Naive thymus-derived CD8-positive, alpha-beta T cell (primary cell): Measurements from ENCODE around the gene HAP1. TPM values are rescaled to one million over a fixed set of nuclear protein-coding genes. Genes with fewer than 3 reads are reported as not detected.
"Not testable (repeated sequence)": the region's sequence is repeated elsewhere in the genome, so short reads cannot be mapped to it uniquely, and the experiment has no call there.

ENCODE experiments used
- ATAC-seq, 2 donors: fragments of 150-1000 bp; cut with Tn5 transposase in 1 of 2; sonication (Bioruptor Pico), chemical (Tn5 transposase) in 1 of 2; 1 replicate in 1 of 2; 2 replicates in 1 of 2; pipeline ENCODE4 v1.10.0; 2021; ENCODE audit warnings: mild to moderate bottlenecking in 2 of 2, moderate library complexity in 2 of 2
- POLR2A ChIA-PET: fragments of 350-600 bp; sonication (Branson Sonifier 250); formaldehyde crosslinking; loops from one replicate; lab custom pipeline; 2021; ENCODE audit warnings: antibody characterized with exemption; lab: Charles Lee
- DNase-seq, 10 donors: peaks; one replicate each; pipeline versions ENCODE4 v3.0.0 to v3.0.0-alpha.2; 2020 to 2022
- H3K27ac Mint-ChIP-seq, 10 donors: one replicate each; pipeline ENCODE4 v1.8.0; 2020 to 2022; ENCODE audit warnings: mild to moderate bottlenecking in 10 of 10, mixed read lengths in 10 of 10, moderate library complexity in 4 of 10, inconsistent platforms in 1 of 10
- H3K27me3 Mint-ChIP-seq, 5 donors: one replicate each; pipeline ENCODE4 v1.8.0; 2021 to 2022; ENCODE audit warnings: mixed read lengths in 5 of 5
- H3K36me3 Mint-ChIP-seq, 3 donors: one replicate each; pipeline ENCODE4 v1.8.0; 2020 to 2022; ENCODE audit warnings: mixed read lengths in 3 of 3, mild to moderate bottlenecking in 2 of 3, inconsistent platforms in 1 of 3
- H3K4me1 Mint-ChIP-seq, 4 donors: one replicate each; pipeline ENCODE4 v1.8.0; 2021 to 2022; ENCODE audit warnings: mixed read lengths in 4 of 4
- H3K4me3 Mint-ChIP-seq, 10 donors: one replicate each; pipeline ENCODE4 v1.8.0; 2020 to 2022; ENCODE audit warnings: mild to moderate bottlenecking in 10 of 10, mixed read lengths in 10 of 10, moderate library complexity in 6 of 10, inconsistent platforms in 1 of 10
- H3K9me3 Mint-ChIP-seq, 9 donors: one replicate each; pipeline ENCODE4 v1.8.0; 2020 to 2022; ENCODE audit warnings: mixed read lengths in 9 of 9, mild to moderate bottlenecking in 3 of 9, inconsistent platforms in 1 of 9, moderate library complexity in 1 of 9
- polyA plus RNA-seq, 3 donors: library from polyadenylated mRNA; unstranded; fragments of 300-500 nt; fragmentation: Illumina TruSeq; gene quantifications; one replicate each; pipeline ENCODE4 v1.2.3, GENCODE V29; 2021
- total RNA-seq, 8 experiments: library from RNA in 2 of 8; stranded (reverse) in 2 of 8; gene quantifications; one replicate each; pipeline ENCODE4 v1.2.3 and lab custom pipeline; 2021 to 2026

HAP1 gene
- total and polyA plus RNA-seq, 5 experiments from 2014 or later = 0.11 TPM; not detected in 4

- Mint-ChIP-seq H3K9me3 (no peaks in the 10 kb centered on the region), H3K4me1 (peaks cover 0 to 14% (median 7%) of the 10 kb centered on the region in 4 donors), H3K27ac (peak overlapping the region in 8 of 10 donors; percentile 21 to 75 (median 48)), H3K4me3 (peak overlapping the region in 2 of 10 donors; percentile 7 to 38), H3K36me3 (no peaks in the 10 kb centered on the region), H3K27me3 (peaks cover 5 to 12% (median 7%) of the 10 kb centered on the region in 5 donors)
- ATAC-seq = peak; percentile 87 to 97
- DNase-seq = peak in 4 of 10 donors; percentile 13 to 63 (median 26)
- POLR2A ChIA-PET = interaction anchor here (1.0 to 1.2 kb wide), 2 partner anchors 28 to 29 kb away, joined by 3 to 4 read pairs; partner anchors contain the start of gene EIF1
These were observed 16.8 kb downstream of the HAP1 start for GRCh38 chr17:41717408-41718286.

DNA sequence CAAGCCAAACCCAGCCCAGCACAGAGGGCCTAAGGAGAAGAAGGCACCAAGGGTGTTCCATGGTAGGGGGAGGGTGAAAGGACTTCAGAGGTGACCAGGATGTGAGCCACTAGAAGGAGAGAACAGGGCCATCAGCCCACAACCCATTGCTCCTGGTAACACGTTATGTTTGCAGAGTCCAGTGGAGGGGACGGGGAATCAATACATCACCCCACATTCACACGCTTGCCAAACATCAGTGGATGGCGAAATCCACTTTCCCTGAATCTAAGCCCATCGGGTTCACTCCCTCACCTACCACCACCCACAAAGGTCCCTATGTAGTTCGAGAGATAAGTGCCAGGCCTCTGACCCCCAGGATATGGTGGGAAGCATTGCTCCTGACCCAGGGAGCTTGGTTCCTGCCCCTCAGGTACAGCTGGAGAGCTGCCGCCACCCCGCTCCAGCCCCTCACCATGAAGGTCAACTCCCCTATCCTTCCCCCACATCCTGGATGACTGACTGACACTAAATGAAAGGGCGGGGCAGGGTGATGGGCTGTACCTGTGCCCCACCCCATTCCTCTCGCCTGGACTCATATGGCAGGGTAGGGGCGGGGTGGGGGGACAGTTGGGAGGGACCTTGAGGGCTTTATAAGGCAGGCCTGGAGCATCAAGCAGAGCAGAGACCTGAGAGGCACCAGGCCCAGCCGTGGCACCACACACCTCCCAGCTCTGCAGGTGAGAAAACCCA, 22.6 kb downstream of the HAP1 start, which contains the start of gene GAST:
Gene GAST, plus strand, starts transcription at position 663 of the 732 bp plus-strand sequence. CDS start 3,106 bp downstream, outside the sequence.
- Mint-ChIP-seq H3K27ac (peak within 1 kb of the TSS in 1 of 10 donors; percentile 71), H3K9me3 (no peaks in the 10 kb centered on the region), H3K4me3 (peak within 1 kb of the TSS in 1 of 10 donors; percentile 18), H3K36me3 (no peaks in the 10 kb centered on the region), H3K4me1 (peaks cover 0 to under 1% (median 0%) of the 10 kb centered on the region in 4 donors), H3K27me3 (peaks cover 9 to 18% (median 11%) of the 10 kb centered on the region in 5 donors)
- POLR2A ChIA-PET = interaction anchor here (0.6 kb wide), 2 partner anchors 12 to 141 kb away, joined by 3 read pairs; no protein-coding TSS in a partner anchor
- ATAC-seq = no peak
- DNase-seq = peak in 1 of 10 donors; percentile 61

DNA sequence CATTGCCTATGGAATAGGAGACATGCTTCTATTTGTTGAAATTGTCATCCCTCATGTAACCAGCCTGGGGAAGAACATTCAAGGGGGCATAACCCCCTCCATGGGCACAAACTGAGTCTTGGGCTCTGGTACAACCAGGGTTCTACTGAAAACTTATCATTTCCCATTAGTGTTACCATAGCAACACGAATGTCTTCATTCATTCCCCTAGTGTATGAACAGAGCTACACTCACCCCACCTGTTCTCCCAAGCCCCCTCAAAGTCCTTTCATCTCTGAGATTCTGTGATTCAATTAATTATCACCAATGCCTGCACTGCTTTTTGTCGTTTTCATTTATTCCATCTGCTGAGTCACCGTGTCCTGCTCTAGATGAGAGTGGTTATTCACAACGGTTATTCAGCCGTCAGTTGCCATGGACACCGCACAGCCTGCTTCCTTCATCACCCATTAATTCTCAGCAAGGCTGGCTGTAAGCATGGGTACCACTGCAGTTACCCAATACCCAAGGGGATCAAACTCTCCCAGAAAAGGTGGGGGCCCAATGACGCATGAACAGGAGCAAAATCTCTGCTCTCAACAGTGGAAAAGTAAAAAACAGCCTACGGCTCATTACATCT, 23.9 kb downstream of the HAP1 start:
- DNase-seq (peak in 1 of 10 donors; percentile 1), ATAC-seq (no peak)
- Mint-ChIP-seq H3K27ac (no peak overlapping the region), H3K9me3 (no peaks in the 10 kb centered on the region), H3K27me3 (peaks cover 6 to 18% (median 11%) of the 10 kb centered on the region in 5 donors), H3K4me1 (peaks cover 0 to 2% (median 0%) of the 10 kb centered on the region in 4 donors), H3K36me3 (no peaks in the 10 kb centered on the region), H3K4me3 (no peak overlapping the region)
- POLR2A ChIA-PET = interaction anchor here (0.6 to 0.7 kb wide), 2 partner anchors 113 to 1593 kb away, joined by 3 to 4 read pairs; no protein-coding TSS in a partner anchor

- Mint-ChIP-seq H3K27me3 (peaks cover 9 to 15% (median 11%) of the 10 kb centered on the region in 5 donors), H3K27ac (no peak overlapping the region), H3K4me1 (peaks cover 0 to 2% (median 0%) of the 10 kb centered on the region in 4 donors), H3K36me3 (no peaks in the 10 kb centered on the region), H3K9me3 (no peaks in the 10 kb centered on the region), H3K4me3 (no peak overlapping the region)
- DNase-seq = peak in 1 of 10 donors; percentile 9
- POLR2A ChIA-PET = interaction anchor here (1.0 kb wide), 2 partner anchors 17 to 19 kb away, joined by 4 to 5 read pairs; partner anchors contain the start of gene EIF1
- ATAC-seq = no peak
These were observed 26.4 kb downstream of the HAP1 start for GRCh38 chr17:41707803-41708669.

DNA sequence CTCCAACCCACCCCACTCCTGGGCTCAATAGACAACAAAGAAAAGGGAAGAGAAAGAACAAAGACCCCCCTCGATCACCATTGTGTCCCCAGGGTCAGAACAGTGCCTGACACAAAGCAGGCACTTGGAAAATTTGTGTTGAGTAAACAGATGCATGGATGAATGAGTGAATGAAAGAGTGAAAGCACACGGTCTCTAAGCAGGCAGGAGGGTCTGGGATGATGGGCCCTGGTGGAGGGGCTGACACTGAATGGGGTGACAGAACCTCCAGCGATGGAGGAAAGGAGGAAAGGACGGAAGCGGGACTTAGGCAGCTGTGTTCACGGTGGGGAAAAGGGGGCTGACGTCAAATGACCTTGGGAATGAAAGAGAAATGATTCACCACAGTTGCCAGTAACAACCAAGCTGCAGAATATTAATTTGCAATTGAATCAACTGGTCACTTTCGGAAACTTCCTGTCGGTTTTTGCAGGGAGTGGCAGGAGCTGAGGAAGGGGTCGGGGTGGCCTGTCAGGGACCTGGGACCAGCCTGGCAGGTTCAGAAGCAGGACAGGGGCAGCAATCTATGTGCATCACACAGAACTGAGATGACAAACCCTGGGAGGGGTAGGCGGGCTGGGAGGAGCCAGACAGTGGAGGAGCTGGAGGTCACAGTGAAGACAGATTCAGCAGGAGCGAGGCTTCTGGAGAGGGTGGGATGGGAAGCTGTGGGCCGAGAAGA, 29.0 kb downstream of the HAP1 start:
- H3K4me3 Mint-ChIP-seq = no peak overlapping the region
- POLR2A ChIA-PET = interaction anchor here (0.6 to 0.7 kb wide), 2 partner anchors 14 to 15 kb away, joined by 3 to 7 read pairs; no protein-coding TSS in a partner anchor
- no peaks in the 10 kb centered on the region for H3K9me3 Mint-ChIP-seq
- ATAC-seq (no peak), DNase-seq (no peak)
- H3K27ac Mint-ChIP-seq = no peak overlapping the region
- H3K4me1 Mint-ChIP-seq = peaks cover 0 to 2% (median 0%) of the 10 kb centered on the region in 4 donors
- peaks cover under 1 to 4% (median 3%) of the 10 kb centered on the region in 5 donors for H3K27me3 Mint-ChIP-seq
- no peaks in the 10 kb centered on the region for H3K36me3 Mint-ChIP-seq

- H3K9me3 Mint-ChIP-seq = no peaks in the 10 kb centered on the region
- no peak overlapping the region for H3K27ac Mint-ChIP-seq
- no peak for DNase-seq
- peaks cover 0 to 2% (median 0%) of the 10 kb centered on the region in 4 donors for H3K4me1 Mint-ChIP-seq
- ATAC-seq = no peak
- H3K36me3 Mint-ChIP-seq = no peaks in the 10 kb centered on the region
- POLR2A ChIA-PET = interaction anchor here (0.7 to 1.3 kb wide), 2 partner anchors 12 to 14 kb away, joined by 4 to 6 read pairs; no protein-coding TSS in a partner anchor
- H3K4me3 Mint-ChIP-seq = no peak overlapping the region
- peaks cover 0 to 3% (median 0%) of the 10 kb centered on the region in 5 donors for H3K27me3 Mint-ChIP-seq
These were observed 31.7 kb downstream of the HAP1 start for GRCh38 chr17:41702712-41703111.

DNA sequence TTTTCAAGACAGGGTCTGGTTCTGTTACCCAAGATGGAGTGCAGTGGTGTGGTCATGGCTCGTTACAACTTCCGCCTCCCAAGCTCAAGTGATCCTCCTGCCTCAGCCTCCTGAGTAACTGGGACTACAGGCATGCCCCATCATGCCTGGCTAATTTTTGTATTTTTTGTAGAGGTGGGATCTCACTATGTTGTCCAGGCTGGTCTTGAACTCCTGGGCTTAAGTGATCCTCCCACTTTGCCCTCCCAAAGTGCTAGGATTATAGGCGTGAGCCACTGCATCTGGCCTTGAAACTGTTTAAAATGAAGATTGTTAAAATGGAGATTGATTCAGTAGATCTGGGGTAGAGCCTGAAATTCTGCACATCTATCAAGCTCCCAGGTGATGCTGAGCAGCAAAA, 33.6 kb downstream of the HAP1 start:
- H3K4me3 Mint-ChIP-seq, H3K27ac Mint-ChIP-seq, ATAC-seq, H3K9me3 Mint-ChIP-seq, H3K36me3 Mint-ChIP-seq, DNase-seq, H3K27me3 Mint-ChIP-seq: not testable (repeated sequence)
- POLR2A ChIA-PET = interaction anchor here (0.7 kb wide), 2 partner anchors 134 to 570 kb away, joined by 3 to 8 read pairs; no protein-coding TSS in a partner anchor
- H3K4me1 Mint-ChIP-seq = peaks cover 6 to 13% (median 9%) of the 10 kb centered on the region in 4 donors

DNA sequence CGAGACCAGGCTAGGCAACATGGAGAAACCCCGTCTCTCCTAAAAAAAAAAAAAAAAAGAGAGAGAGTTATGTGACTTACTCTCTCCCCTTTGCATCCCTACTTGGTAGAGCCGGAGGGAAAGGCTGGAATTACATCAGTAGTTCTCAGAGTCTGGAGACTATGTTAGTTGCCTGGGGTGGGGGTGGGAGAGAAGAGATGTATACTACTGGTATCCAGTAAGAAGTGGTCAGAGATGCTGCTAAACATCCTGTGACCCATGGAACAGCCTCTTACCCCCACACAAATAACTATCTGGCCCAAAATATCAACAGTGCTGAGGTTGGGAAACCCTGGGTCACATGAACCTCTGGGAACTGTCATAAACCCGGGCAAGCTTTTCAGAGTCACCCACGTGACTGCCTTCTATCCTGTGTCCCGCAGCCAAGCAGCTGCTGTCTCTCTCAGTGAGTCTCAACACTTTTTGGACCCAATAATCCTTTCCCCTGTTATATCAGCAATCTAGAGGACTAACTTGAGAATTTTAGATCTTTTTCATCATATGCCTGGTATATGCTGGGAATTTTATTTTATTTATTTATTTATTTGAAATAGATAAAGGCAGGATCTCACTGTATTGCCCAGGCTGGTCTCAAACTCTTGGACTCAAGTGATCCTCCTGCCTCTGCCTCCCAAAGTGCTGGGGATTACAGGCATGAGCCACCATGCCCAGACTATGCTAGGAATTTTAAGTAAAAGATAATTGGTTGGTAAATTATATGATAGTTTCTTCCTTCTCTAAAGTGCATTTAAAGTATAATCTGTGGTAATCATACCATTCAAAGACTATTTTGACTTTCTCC, 37.1 kb downstream of the HAP1 start:
- POLR2A ChIA-PET = interaction anchor here (0.6 kb wide), 1 partner anchor 13 kb away, joined by 3 read pairs; no protein-coding TSS in a partner anchor
- Mint-ChIP-seq H3K27me3 (peaks cover 0 to 1% (median 0%) of the 10 kb centered on the region in 5 donors), H3K27ac (peak overlapping the region in 2 of 10 donors; percentile 2 to 52)

GRCh38 chr17:41695954-41696757, 38.3 kb downstream of the HAP1 start:
- Mint-ChIP-seq H3K27me3 (no peaks in the 10 kb centered on the region), H3K27ac (peak overlapping the region in 9 of 10 donors; percentile 31 to 91 (median 58)), H3K4me1 (peaks cover 23 to 33% (median 31%) of the 10 kb centered on the region in 4 donors), H3K9me3 (no peaks in the 10 kb centered on the region), H3K4me3 (peak overlapping the region in 1 of 10 donors; percentile 3), H3K36me3 (peaks cover 11 to 41% (median 11%) of the 10 kb centered on the region in 3 donors)
- peak; percentile 59 to 90 (median 76) for DNase-seq
- POLR2A ChIA-PET = interaction anchor here (0.9 to 1.5 kb wide), 2 partner anchors 17 to 19 kb away, joined by 3 to 9 read pairs; no protein-coding TSS in a partner anchor
- peak; percentile 18 to 32 for ATAC-seq

More for the DNA sequence above, 37.1 kb downstream of the HAP1 start:
- Mint-ChIP-seq H3K36me3 (peaks cover 3 to 29% (median 10%) of the 10 kb centered on the region in 3 donors), H3K4me1 (peaks cover 15 to 21% (median 20%) of the 10 kb centered on the region in 4 donors), H3K9me3 (no peaks in the 10 kb centered on the region), H3K4me3 (no peak overlapping the region)
- DNase-seq (no peak), ATAC-seq (no peak)
